ENCODE data around the gene CYB5A.
"Not testable (repeated sequence)": the region's sequence is repeated elsewhere in the genome, so short reads cannot be mapped to it uniquely, and the experiment has no call there.

Gene CYB5A

GRCh38 chr18:74316257-74317170 is 24.8 kb upstream of the CYB5A start:
- H3K9me3 ChIP-seq (ENCODE audit: insufficient read depth, low read depth, low read length) = no peaks in the 10 kb centered on the region
- H3K4me3 ChIP-seq (ENCODE audit: low read length) = no peak overlapping the region
- peaks cover 8% of the 10 kb centered on the region for H3K4me1 ChIP-seq (ENCODE audit: insufficient read depth, low read length)
- H3K36me3 ChIP-seq (ENCODE audit: insufficient read depth, low read depth, low read length) = no peaks in the 10 kb centered on the region
- no peak overlapping the region for H3K27ac ChIP-seq (ENCODE audit: low read length)
- H3K27me3 ChIP-seq (ENCODE audit: insufficient read depth, low read length) = no peaks in the 10 kb centered on the region
- no peak overlapping the region for H3K9ac ChIP-seq (ENCODE audit: low read depth, low read length)

- Histone ChIP-seq H3K9ac (ENCODE audit: low read depth, low read length) (no peak within 1 kb of the TSS), H3K27ac (ENCODE audit: low read length) (no peak within 1 kb of the TSS), H3K4me3 (ENCODE audit: low read length) (no peak within 1 kb of the TSS), H3K4me1 (ENCODE audit: insufficient read depth, low read length) (peaks cover 8% of the 10 kb centered on the region), H3K27me3 (ENCODE audit: insufficient read depth, low read length) (no peaks in the 10 kb centered on the region), H3K9me3 (ENCODE audit: insufficient read depth, low read depth, low read length) (no peaks in the 10 kb centered on the region; the same call in 1 of the 2 replicates), H3K36me3 (ENCODE audit: insufficient read depth, low read depth, low read length) (no peaks in the 10 kb centered on the region)
Observed at GRCh38 chr18:74315464-74316256, 23.9 kb upstream of the CYB5A start, which contains the start of gene C18orf63. Gene C18orf63 (plus strand): TSS chr18:74315839. CDS start chr18:74317866, 2,027 bp downstream.

GRCh38 chr18:74314759-74315463 is 23.1 kb upstream of the CYB5A start:
- no peaks in the 10 kb centered on the region for H3K27me3 ChIP-seq (ENCODE audit: insufficient read depth, low read length)
- H3K9me3 ChIP-seq (ENCODE audit: insufficient read depth, low read depth, low read length) = no peaks in the 10 kb centered on the region; the same call in 1 of the 2 replicates
- no peak overlapping the region for H3K27ac ChIP-seq (ENCODE audit: low read length)
- H3K4me3 ChIP-seq (ENCODE audit: low read length) = no peak overlapping the region
- H3K9ac ChIP-seq (ENCODE audit: low read depth, low read length) = no peak overlapping the region
- no peaks in the 10 kb centered on the region for H3K36me3 ChIP-seq (ENCODE audit: insufficient read depth, low read depth, low read length)
- H3K4me1 ChIP-seq (ENCODE audit: insufficient read depth, low read length) = peaks cover 8% of the 10 kb centered on the region

GRCh38 chr18:74311000-74311399 is 19.2 kb upstream of the CYB5A start:
- no peak overlapping the region for H3K4me3 ChIP-seq (ENCODE audit: low read length)
- no peaks in the 10 kb centered on the region; the same call in 1 of the 2 replicates for H3K9me3 ChIP-seq (ENCODE audit: insufficient read depth, low read depth, low read length)
- H3K4me1 ChIP-seq (ENCODE audit: insufficient read depth, low read length) = no peaks in the 10 kb centered on the region
- H3K9ac ChIP-seq (ENCODE audit: low read depth, low read length) = no peak overlapping the region
- H3K36me3 ChIP-seq (ENCODE audit: insufficient read depth, low read depth, low read length) = no peaks in the 10 kb centered on the region
- no peak overlapping the region for H3K27ac ChIP-seq (ENCODE audit: low read length)
- no peaks in the 10 kb centered on the region for H3K27me3 ChIP-seq (ENCODE audit: insufficient read depth, low read length)

GRCh38 chr18:74310411-74310810 is 18.6 kb upstream of the CYB5A start:
- Histone ChIP-seq H3K9me3 (ENCODE audit: insufficient read depth, low read depth, low read length) (no peaks in the 10 kb centered on the region; the same call in 1 of the 2 replicates), H3K4me3 (ENCODE audit: low read length) (no peak overlapping the region), H3K9ac (ENCODE audit: low read depth, low read length) (no peak overlapping the region), H3K36me3 (ENCODE audit: insufficient read depth, low read depth, low read length) (no peaks in the 10 kb centered on the region), H3K4me1 (ENCODE audit: insufficient read depth, low read length) (no peaks in the 10 kb centered on the region), H3K27me3 (ENCODE audit: insufficient read depth, low read length) (no peaks in the 10 kb centered on the region), H3K27ac (ENCODE audit: low read length) (no peak overlapping the region)

GRCh38 chr18:74303936-74304335 is 12.2 kb upstream of the CYB5A start:
- H3K4me1 ChIP-seq (ENCODE audit: insufficient read depth, low read length) = no peaks in the 10 kb centered on the region
- no peak overlapping the region for H3K9ac ChIP-seq (ENCODE audit: low read depth, low read length)
- H3K4me3 ChIP-seq (ENCODE audit: low read length) = no peak overlapping the region
- no peak overlapping the region for H3K27ac ChIP-seq (ENCODE audit: low read length)
- H3K36me3 ChIP-seq (ENCODE audit: insufficient read depth, low read depth, low read length) = no peaks in the 10 kb centered on the region
- H3K9me3 ChIP-seq (ENCODE audit: insufficient read depth, low read depth, low read length) = 0 out of 2 replicates have a peak, but pooled peaks cover 5% of the 10 kb centered on the region
- H3K27me3 ChIP-seq (ENCODE audit: insufficient read depth, low read length) = no peaks in the 10 kb centered on the region

GRCh38 chr18:74303306-74303705 is 11.5 kb upstream of the CYB5A start:
- H3K9me3 ChIP-seq (ENCODE audit: insufficient read depth, low read depth, low read length) = peaks cover 11% of the 10 kb centered on the region; the same call in 1 of the 2 replicates
- no peaks in the 10 kb centered on the region for H3K4me1 ChIP-seq (ENCODE audit: insufficient read depth, low read length)
- H3K9ac ChIP-seq (ENCODE audit: low read depth, low read length) = no peak overlapping the region
- no peaks in the 10 kb centered on the region for H3K27me3 ChIP-seq (ENCODE audit: insufficient read depth, low read length)
- H3K36me3 ChIP-seq (ENCODE audit: insufficient read depth, low read depth, low read length) = no peaks in the 10 kb centered on the region
- H3K27ac ChIP-seq (ENCODE audit: low read length) = no peak overlapping the region
- H3K4me3 ChIP-seq (ENCODE audit: low read length) = no peak overlapping the region

- H3K9ac ChIP-seq (ENCODE audit: low read depth, low read length) = no peak overlapping the region
- no peaks in the 10 kb centered on the region for H3K27me3 ChIP-seq (ENCODE audit: insufficient read depth, low read length)
- H3K36me3 ChIP-seq (ENCODE audit: insufficient read depth, low read depth, low read length) = no peaks in the 10 kb centered on the region
- H3K4me3 ChIP-seq (ENCODE audit: low read length) = no peak overlapping the region
- no peaks in the 10 kb centered on the region for H3K4me1 ChIP-seq (ENCODE audit: insufficient read depth, low read length)
- peaks cover 13% of the 10 kb centered on the region; the same call in 1 of the 2 replicates for H3K9me3 ChIP-seq (ENCODE audit: insufficient read depth, low read depth, low read length)
- H3K27ac ChIP-seq (ENCODE audit: low read length) = no peak overlapping the region
Observed at GRCh38 chr18:74299746-74300145, 8.0 kb upstream of the CYB5A start.

GRCh38 chr18:74299162-74299561 is 7.4 kb upstream of the CYB5A start:
- Histone ChIP-seq H3K36me3 (ENCODE audit: insufficient read depth, low read depth, low read length) (no peaks in the 10 kb centered on the region), H3K9me3 (ENCODE audit: insufficient read depth, low read depth, low read length) (peaks cover 13% of the 10 kb centered on the region; the same call in 1 of the 2 replicates), H3K4me3 (ENCODE audit: low read length) (no peak overlapping the region), H3K27me3 (ENCODE audit: insufficient read depth, low read length) (no peaks in the 10 kb centered on the region), H3K27ac (ENCODE audit: low read length) (no peak overlapping the region), H3K9ac (ENCODE audit: low read depth, low read length) (no peak overlapping the region), H3K4me1 (ENCODE audit: insufficient read depth, low read length) (no peaks in the 10 kb centered on the region)

GRCh38 chr18:74294526-74294925 is 2.8 kb upstream of the CYB5A start:
- peaks cover 13% of the 10 kb centered on the region; the same call in 1 of the 2 replicates for H3K9me3 ChIP-seq (ENCODE audit: insufficient read depth, low read depth, low read length)
- H3K4me3 ChIP-seq (ENCODE audit: low read length) = no peak overlapping the region
- no peaks in the 10 kb centered on the region for H3K4me1 ChIP-seq (ENCODE audit: insufficient read depth, low read length)
- no peak overlapping the region for H3K9ac ChIP-seq (ENCODE audit: low read depth, low read length)
- H3K27ac ChIP-seq (ENCODE audit: low read length) = no peak overlapping the region
- H3K27me3 ChIP-seq (ENCODE audit: insufficient read depth, low read length) = no peaks in the 10 kb centered on the region; the same call in 1 of the 2 replicates
- no peaks in the 10 kb centered on the region for H3K36me3 ChIP-seq (ENCODE audit: insufficient read depth, low read depth, low read length)

- not testable (repeated sequence) for H3K27me3 ChIP-seq (ENCODE audit: insufficient read depth, low read length); H3K36me3 ChIP-seq (ENCODE audit: insufficient read depth, low read depth, low read length); H3K4me3 ChIP-seq (ENCODE audit: low read length); H3K27ac ChIP-seq (ENCODE audit: low read length); H3K9me3 ChIP-seq (ENCODE audit: insufficient read depth, low read depth, low read length); H3K9ac ChIP-seq (ENCODE audit: low read depth, low read length)
- peaks cover 12% of the 10 kb centered on the region; the same call in 1 of the 2 replicates for H3K4me1 ChIP-seq (ENCODE audit: insufficient read depth, low read length)
Observed at GRCh38 chr18:74292982-74293381, 1.2 kb upstream of the CYB5A start.

Measured in iPS-20b (cell line).